Natural killer cell treated with Interleukin-12 subunit alpha and Interleukin-12 subunit beta and Interleukin-15 and Interleukin-18, amount 100 ng/mL, for 72 hours (primary cell): ENCODE data around the gene TRAF6. TPM values are rescaled to one million over a fixed set of nuclear protein-coding genes. Genes with fewer than 3 reads are reported as not detected.

Source experiments
- ATAC-seq, 2 donors: fragments of 150-1000 bp; cut with Tn5 transposase in 1 of 2; sonication (Bioruptor Pico), chemical (Tn5 transposase) in 1 of 2; 2 replicates each; pipeline ENCODE4 v1.10.0; 2021
- DNase-seq: peaks from one replicate; pipeline ENCODE4 v3.0.0; 2022; ENCODE audit warnings: low spot score
- H3K27ac Mint-ChIP-seq, 2 donors: 1 replicate in 1 of 2; 2 replicates in 1 of 2; pipeline ENCODE4 v1.8.0; 2022; ENCODE audit warnings: mixed read lengths in 2 of 2, mild to moderate bottlenecking in 1 of 2, moderate library complexity in 1 of 2
- H3K27me3 Mint-ChIP-seq, 2 donors: 1 replicate in 1 of 2; 2 replicates in 1 of 2; pipeline ENCODE4 v1.8.0; 2022; ENCODE audit warnings: mixed read lengths in 2 of 2
- H3K36me3 Mint-ChIP-seq: one replicate; pipeline ENCODE4 v1.8.0; 2022; ENCODE audit warnings: mixed read lengths
- H3K4me1 Mint-ChIP-seq, 2 donors: 1 replicate in 1 of 2; 2 replicates in 1 of 2; pipeline ENCODE4 v1.8.0; 2022; ENCODE audit warnings: low read depth in 2 of 2, mixed read lengths in 2 of 2, mild to moderate bottlenecking in 1 of 2
- H3K4me3 Mint-ChIP-seq: one replicate; pipeline ENCODE4 v1.8.0; 2022; ENCODE audit warnings: mixed read lengths
- H3K9me3 Mint-ChIP-seq: 2 replicates; pipeline ENCODE4 v1.8.0; 2022; ENCODE audit warnings: mixed read lengths
- total RNA-seq, 2 donors: library from RNA; stranded (reverse); gene quantifications; one replicate each; pipeline ENCODE4 v1.2.3, GENCODE V29; 2022

Gene TRAF6
- total RNA-seq, 2 donors from 2014 or later: 15.3 to 25.3 TPM

DNA sequence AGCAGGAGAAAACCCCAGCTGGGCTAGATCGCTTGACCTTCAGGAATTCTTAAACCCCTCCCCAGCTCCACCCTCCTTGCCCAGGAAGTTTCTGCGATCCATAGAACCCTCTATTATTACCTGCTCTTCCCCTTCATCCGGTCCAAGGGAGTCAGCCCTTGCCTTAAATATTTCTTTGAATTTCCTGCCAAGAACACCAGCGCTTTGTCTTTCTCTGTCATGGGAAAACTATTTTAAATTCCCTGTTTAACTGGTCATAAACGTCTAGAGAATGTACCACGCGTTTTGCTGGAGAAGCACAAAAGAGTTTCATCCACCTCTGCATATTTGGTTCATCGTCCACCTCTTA lies 496 bp upstream of the TRAF6 start:
- DNase-seq (no peak), ATAC-seq (peak in 1 of 2 donors; percentile 1)
- Mint-ChIP-seq H3K4me1 (peaks cover 23 to 26% of the 10 kb centered on the region in 2 donors), H3K27me3 (peaks cover 0 to 6% of the 10 kb centered on the region in 2 donors), H3K4me3 (peak overlapping the region; percentile 95), H3K36me3 (peaks cover 6% of the 10 kb centered on the region), H3K27ac (peak overlapping the region; percentile 85 to 99), H3K9me3 (no peaks in the 10 kb centered on the region)

DNA sequence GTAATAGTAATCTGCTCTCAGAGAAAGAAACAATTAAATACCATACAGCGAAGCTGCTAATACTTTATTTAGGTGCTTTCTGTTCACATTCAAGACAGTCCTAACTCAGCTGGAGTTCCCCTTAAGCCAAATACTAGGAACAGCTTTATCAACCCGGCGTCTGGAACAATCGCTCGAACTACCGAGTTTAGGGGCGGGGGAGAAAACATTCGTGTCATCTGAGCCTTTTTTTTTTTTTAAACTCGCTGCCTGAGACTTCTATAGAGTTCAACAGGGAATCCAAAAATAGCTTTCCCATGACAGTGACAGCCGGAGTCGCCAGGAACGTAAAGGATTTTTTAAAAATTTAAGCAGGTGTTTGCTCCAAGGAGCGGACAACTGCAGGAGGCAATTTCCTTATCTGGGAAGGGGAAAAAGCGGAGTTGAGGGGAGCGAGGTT lies 852 bp downstream of the TRAF6 start:
- peak overlapping the region; percentile 85 to 99 for H3K27ac Mint-ChIP-seq
- no peak for DNase-seq
- peaks cover 0 to 2% of the 10 kb centered on the region in 2 donors for H3K27me3 Mint-ChIP-seq
- H3K36me3 Mint-ChIP-seq: peaks cover 6% of the 10 kb centered on the region
- no peaks in the 10 kb centered on the region for H3K9me3 Mint-ChIP-seq
- H3K4me1 Mint-ChIP-seq: peaks cover 27 to 36% of the 10 kb centered on the region in 2 donors
- peak overlapping the region; percentile 95 for H3K4me3 Mint-ChIP-seq
- peak in 1 of 2 donors; percentile 10 for ATAC-seq

DNA sequence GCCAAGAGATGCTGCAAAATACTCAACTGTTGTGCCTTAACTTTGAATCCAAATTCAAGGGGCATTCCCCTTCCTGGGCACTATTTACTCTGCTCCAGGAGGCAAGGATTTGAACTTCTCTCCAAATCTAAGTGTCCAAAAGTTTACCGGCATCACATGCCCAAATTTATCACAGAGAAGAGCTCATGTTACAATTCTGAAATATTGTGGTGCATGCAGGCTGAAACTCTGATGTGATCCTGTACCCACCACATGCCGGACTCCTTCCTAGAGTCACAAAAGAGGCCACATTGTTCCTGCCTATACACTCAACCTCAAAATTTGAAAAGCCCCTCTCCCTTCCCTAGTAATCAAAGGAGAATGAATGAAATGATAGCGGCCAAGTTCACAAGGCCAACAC lies 1.3 kb downstream of the TRAF6 start:
- H3K4me1 Mint-ChIP-seq: peaks cover 27 to 36% of the 10 kb centered on the region in 2 donors
- H3K36me3 Mint-ChIP-seq: peaks cover 6% of the 10 kb centered on the region
- ATAC-seq (no peak), DNase-seq (no peak)
- no peaks in the 10 kb centered on the region for H3K9me3 Mint-ChIP-seq
- peak overlapping the region; percentile 95 for H3K4me3 Mint-ChIP-seq
- no peaks in the 10 kb centered on the region for H3K27me3 Mint-ChIP-seq
- peak overlapping the region; percentile 85 to 99 for H3K27ac Mint-ChIP-seq

DNA sequence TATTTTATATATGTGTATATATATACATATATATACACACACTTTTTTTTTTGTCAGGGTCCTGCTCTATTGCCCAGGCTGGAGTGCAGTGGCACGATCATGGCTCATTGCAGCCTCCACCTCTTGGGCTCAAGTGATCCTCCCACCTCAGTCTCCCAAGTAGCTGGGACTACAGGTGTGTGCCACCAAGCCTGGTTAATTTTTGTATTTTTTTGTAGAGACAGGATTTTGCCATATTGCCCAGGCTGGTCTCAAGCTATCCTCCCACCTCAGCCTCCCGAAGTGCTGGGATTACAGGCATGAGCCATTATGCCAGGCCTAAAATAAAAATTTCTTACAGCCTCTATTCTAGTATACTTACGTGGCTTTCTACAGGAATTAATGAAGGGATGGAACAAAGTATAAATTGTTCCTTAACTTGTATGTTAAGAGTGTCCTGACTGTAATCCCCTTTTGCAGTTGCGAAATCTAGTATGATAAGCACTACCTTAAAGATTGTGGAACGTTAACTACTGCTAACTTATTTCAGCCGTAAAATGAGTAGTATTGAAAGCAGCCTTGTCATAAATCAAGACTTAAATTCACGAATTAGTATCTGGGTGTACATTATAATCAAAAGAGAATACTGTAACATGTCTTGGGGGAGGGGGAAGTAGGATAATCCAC lies 2.1 kb downstream of the TRAF6 start:
- Mint-ChIP-seq H3K4me3 (peak overlapping the region; percentile 95), H3K36me3 (peaks cover 6% of the 10 kb centered on the region), H3K9me3 (no peaks in the 10 kb centered on the region), H3K4me1 (peaks cover 27 to 35% of the 10 kb centered on the region in 2 donors), H3K27me3 (no peaks in the 10 kb centered on the region), H3K27ac (peak overlapping the region; percentile 85 to 99)
- no peak for ATAC-seq
- DNase-seq: no peak

DNA sequence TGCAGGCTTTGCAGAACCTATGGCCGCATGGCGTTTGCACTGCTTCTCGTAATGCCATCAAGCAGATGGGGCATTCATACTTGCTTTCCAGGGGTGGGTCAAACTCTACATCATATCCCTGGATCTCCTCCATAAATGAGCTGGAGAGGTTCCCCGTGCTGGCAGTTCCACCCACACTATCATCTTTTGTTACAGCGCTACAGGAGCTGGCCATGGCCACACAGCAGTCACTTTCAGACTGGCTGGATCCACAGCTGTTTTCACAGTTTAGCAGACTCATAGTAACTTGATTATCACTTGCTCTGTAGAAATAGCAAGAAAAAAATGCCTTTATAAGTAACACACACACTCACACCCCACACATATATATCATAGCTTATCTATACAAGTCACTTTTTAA lies 8.8 kb downstream of the TRAF6 start:
- no peak for ATAC-seq
- Mint-ChIP-seq H3K4me3 (no peak overlapping the region), H3K27me3 (no peaks in the 10 kb centered on the region), H3K36me3 (peaks cover 19% of the 10 kb centered on the region), H3K4me1 (peaks cover 30 to 35% of the 10 kb centered on the region in 2 donors), H3K27ac (peak overlapping the region in 1 of 2 donors; percentile 56), H3K9me3 (no peaks in the 10 kb centered on the region)
- DNase-seq: no peak

DNA sequence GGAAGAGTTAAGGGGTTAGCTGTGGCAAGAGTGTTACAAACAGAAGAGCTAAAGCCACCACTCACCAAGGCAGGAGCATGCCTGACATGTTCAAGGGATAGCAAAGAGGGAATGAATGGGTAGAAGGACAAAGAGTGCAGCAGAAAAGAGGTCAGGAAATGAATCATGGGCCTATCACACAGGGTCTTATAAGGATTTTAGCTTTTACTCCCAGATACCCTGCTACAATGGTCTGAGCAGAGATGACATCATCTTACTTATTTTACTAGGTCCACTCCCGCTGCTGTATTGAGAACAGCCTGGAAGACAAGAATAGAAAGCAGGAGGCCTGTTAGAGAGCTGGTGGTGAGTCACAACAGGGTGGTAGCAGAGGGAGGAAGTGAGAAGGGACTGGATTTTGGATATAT lies 9.8 kb downstream of the TRAF6 start:
- Mint-ChIP-seq H3K27ac (peak overlapping the region in 1 of 2 donors; percentile 56), H3K36me3 (peaks cover 19% of the 10 kb centered on the region), H3K4me3 (peak overlapping the region; percentile 39), H3K4me1 (peaks cover 23 to 30% of the 10 kb centered on the region in 2 donors), H3K9me3 (no peaks in the 10 kb centered on the region), H3K27me3 (no peaks in the 10 kb centered on the region)
- no peak for DNase-seq
- ATAC-seq: peak; percentile 67 to 83

DNA sequence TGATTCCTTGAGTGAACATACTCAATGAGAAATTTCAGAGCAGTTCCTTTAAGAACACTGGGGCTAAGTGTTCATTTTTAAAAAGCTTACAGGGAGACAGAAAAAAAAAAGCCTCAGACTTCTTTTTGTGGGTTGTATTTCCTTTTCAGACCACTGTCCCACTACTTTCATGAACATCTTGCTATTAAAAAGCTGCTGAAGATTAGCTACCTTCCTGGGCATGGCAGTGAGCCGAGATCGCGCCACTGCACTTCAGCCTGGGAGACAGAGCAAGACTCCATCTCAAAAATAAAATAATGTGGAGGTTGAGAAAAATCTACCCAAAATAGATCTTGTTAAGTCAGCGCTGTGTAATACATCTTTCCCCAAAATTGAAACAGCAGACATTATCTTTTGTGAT lies 10.8 kb downstream of the TRAF6 start:
- DNase-seq (no peak), ATAC-seq (no peak)
- Mint-ChIP-seq H3K4me1 (peaks cover 21 to 24% of the 10 kb centered on the region in 2 donors), H3K27ac (peak overlapping the region; percentile 30 to 56), H3K36me3 (peaks cover 19% of the 10 kb centered on the region), H3K27me3 (no peaks in the 10 kb centered on the region), H3K9me3 (no peaks in the 10 kb centered on the region), H3K4me3 (no peak overlapping the region)

DNA sequence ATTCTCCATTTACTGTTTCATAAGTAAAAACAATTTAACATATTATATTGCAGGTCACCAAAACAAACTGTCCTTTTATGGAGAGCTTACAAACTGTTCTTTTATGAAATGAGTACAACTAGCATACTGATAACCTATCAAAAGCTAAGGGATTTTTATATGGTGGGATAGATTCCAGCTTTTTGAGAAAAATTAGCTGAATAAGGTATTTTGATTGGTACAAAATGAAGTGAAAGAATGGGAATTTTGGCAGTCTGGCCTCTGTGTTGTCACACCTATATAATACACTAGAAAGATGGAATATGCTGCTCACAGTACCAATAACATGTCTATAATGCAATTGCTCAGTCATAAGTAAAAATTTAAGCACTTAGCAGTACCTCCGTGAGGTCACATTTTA lies 11.4 kb downstream of the TRAF6 start:
- no peak for ATAC-seq
- H3K27ac Mint-ChIP-seq: peak overlapping the region in 1 of 2 donors; percentile 30
- H3K4me1 Mint-ChIP-seq: peaks cover 21 to 23% of the 10 kb centered on the region in 2 donors

DNA sequence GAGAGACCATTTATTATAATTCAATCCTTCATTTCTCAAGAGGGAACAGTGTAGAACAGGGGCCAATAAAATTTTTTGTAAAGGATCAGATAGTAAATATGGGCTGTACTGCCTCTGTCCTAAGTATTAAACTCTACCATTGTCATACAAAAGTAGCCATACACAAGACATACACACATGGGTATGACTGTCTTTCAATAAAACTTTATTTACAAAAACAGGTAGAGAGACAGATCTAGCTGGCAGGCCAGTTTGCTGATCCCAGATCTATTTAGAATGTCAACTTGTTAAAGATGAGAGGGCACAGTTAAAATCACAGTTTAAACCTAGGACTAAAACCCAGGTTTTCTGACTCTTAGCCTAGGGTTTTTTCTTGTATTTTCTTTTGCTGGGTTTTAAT lies 16.7 kb downstream of the TRAF6 start:
- H3K9me3 Mint-ChIP-seq: no peaks in the 10 kb centered on the region
- no peak for ATAC-seq
- no peak overlapping the region for H3K4me3 Mint-ChIP-seq
- peak overlapping the region; percentile 2 to 19 for H3K27ac Mint-ChIP-seq
- peaks cover 27% of the 10 kb centered on the region for H3K36me3 Mint-ChIP-seq
- no peak for DNase-seq
- H3K27me3 Mint-ChIP-seq: no peaks in the 10 kb centered on the region
- H3K4me1 Mint-ChIP-seq: peaks cover 22 to 37% of the 10 kb centered on the region in 2 donors

More for the DNA sequence above, 11.4 kb downstream of the TRAF6 start:
- no peak overlapping the region for H3K4me3 Mint-ChIP-seq
- H3K27me3 Mint-ChIP-seq: no peaks in the 10 kb centered on the region
- no peaks in the 10 kb centered on the region for H3K9me3 Mint-ChIP-seq
- H3K36me3 Mint-ChIP-seq: peaks cover 19% of the 10 kb centered on the region
- DNase-seq: no peak

DNA sequence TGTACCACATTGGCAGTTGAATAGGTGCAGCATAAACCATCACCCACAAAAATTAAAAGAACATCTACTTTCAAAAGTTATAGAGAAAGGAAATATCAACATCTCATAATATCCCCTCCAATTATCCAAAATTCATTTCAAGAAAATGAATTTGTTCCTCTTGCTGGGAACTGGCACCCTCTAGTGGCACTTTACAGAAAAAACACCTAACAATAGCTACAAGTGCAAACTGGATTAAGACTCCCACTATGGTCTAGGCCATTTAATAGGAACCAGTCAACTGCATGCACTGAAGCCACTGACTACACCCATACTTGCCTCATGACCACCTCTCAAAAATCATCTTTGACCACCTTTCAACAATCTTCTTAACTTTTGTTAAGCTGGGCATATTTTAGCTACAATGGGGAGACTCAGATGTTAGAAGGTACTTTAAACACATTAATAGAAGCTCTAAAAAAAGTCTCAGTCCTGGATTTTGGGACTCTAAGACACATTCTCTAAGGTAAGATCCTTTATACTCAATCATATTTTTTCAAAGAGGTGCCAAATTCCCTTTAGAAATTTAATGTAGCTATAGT lies 17.3 kb downstream of the TRAF6 start:
- Mint-ChIP-seq H3K9me3 (no peaks in the 10 kb centered on the region), H3K36me3 (peaks cover 27% of the 10 kb centered on the region), H3K4me1 (peaks cover 27 to 41% of the 10 kb centered on the region in 2 donors), H3K27ac (peak overlapping the region; percentile 2 to 19), H3K27me3 (no peaks in the 10 kb centered on the region), H3K4me3 (no peak overlapping the region)
- DNase-seq: peak; percentile 70
- ATAC-seq: peak in 1 of 2 donors; percentile 44

DNA sequence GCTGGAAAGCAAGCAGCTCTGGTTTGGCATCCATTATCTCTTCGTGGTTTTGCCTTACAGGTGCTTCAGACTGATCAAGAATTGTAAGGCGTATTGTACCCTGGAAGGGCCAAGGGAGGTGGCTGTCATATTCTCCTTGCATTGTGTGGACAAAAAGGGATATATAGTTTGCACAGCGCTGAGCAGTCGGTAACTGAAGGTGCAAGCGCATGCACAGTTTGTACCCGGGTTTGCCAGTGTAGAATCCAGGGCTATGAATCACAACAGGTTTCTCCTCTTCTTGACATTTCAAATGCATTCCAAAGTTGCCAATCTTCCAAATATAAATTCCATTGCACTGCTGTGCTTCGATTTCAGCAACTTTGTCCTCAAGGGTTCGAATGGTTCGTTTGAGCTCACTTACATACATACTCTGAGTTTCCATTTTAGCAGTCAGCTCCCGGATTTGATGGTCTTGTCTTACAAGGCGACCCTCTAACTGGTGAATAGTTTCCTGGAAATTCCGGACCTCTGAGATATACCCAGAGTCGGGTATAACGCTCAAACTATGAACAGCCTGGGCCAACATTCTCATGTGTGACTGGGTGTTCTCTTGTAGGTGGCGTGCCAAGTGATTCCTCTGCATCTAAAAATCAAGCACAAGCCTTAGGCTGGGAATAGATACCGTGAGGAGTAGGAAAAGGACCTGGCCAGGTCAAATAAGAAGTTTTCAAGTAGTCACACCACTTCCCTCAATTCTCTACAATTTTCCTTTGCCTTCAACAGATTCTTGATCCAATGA lies 19.9 kb downstream of the TRAF6 start:
- H3K4me1 Mint-ChIP-seq: peaks cover 35 to 55% of the 10 kb centered on the region in 2 donors
- no peaks in the 10 kb centered on the region for H3K27me3 Mint-ChIP-seq
- no peak for ATAC-seq
- DNase-seq: no peak
- H3K27ac Mint-ChIP-seq: peak overlapping the region in 1 of 2 donors; percentile 77
- peaks cover 27% of the 10 kb centered on the region for H3K36me3 Mint-ChIP-seq
- H3K4me3 Mint-ChIP-seq: no peak overlapping the region
- H3K9me3 Mint-ChIP-seq: no peaks in the 10 kb centered on the region

DNA sequence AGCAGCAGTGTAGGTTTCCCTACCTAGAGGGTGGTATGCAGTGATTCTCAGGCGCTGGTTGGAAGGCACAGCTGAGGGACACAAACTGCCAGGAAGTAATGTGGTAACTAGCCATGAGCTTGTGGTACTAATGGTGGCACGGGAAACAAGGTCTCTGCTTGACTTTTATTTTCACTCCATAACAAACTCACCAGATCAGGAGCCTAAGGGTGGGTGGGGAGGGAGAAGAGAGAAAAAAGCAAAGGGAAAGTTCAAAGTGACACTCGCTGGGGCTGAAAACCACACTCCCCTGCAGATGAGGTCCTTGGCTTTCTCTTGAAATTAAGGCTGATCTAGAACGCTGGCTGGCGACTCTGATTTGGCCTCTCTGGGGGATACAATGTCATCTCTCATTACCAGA lies 22.0 kb downstream of the TRAF6 start:
- H3K4me1 Mint-ChIP-seq: peaks cover 35 to 63% of the 10 kb centered on the region in 2 donors
- no peaks in the 10 kb centered on the region for H3K9me3 Mint-ChIP-seq
- no peaks in the 10 kb centered on the region for H3K27me3 Mint-ChIP-seq
- DNase-seq (no peak), ATAC-seq (peak; percentile 63 to 70)
- peak overlapping the region; percentile 76 to 90 for H3K27ac Mint-ChIP-seq
- peak overlapping the region; percentile 68 for H3K4me3 Mint-ChIP-seq
- H3K36me3 Mint-ChIP-seq: peaks cover 27% of the 10 kb centered on the region

DNA sequence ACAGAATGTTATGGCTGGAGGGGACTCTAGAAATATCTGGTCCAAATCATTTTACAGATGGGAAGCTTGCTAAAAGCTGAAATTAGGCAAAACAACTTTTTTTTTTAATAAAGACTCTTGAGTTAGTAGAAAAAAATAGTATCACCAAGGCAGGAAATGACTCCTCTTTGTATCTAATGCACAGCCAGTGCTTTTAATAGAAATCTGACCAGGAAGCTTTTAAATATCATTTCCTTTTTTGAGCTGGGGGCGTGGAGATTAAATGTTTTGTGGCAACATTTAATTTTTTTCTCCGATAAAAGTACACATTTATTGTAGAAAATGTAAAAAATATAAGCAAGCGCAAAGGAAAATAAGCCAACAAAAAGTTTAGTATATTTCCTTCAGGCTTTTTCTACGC lies 22.5 kb downstream of the TRAF6 start:
- Mint-ChIP-seq H3K27ac (peak overlapping the region; percentile 76 to 90), H3K27me3 (no peaks in the 10 kb centered on the region), H3K9me3 (no peaks in the 10 kb centered on the region), H3K36me3 (peaks cover 22% of the 10 kb centered on the region), H3K4me3 (peak overlapping the region; percentile 68), H3K4me1 (peaks cover 33 to 60% of the 10 kb centered on the region in 2 donors)
- DNase-seq (no peak), ATAC-seq (no peak)
